H9 (cell line): Measurements from ENCODE around the gene GABRB1. TPM values are rescaled to one million over a fixed set of nuclear protein-coding genes. Genes with fewer than 3 reads are reported as not detected.

Source experiments
- DNase-seq: peaks from one replicate; pipeline ENCODE4 v3.0.0-alpha.2; 2017
- H2AFZ ChIP-seq: one replicate; pipeline ENCODE4 v1.6.1; 2013; ENCODE audit warnings: mild to moderate bottlenecking, low read length, control low read depth, moderate library complexity
- H2AK5ac ChIP-seq: 2 replicates; pipeline ENCODE4 v1.6.1; 2013; ENCODE audit warnings: low read length, control low read depth, mixed read lengths; ENCODE audit not compliant: insufficient read length
- H2BK120ac ChIP-seq: one replicate; pipeline ENCODE4 v1.6.1; 2013; ENCODE audit warnings: low read depth, mild to moderate bottlenecking, low read length, control low read depth, inconsistent platforms; ENCODE audit not compliant: poor library complexity, severe bottlenecking
- H2BK12ac ChIP-seq: 2 replicates; pipeline ENCODE4 v1.6.1; 2013; ENCODE audit warnings: low read length, control low read depth, mixed read lengths, low read depth; ENCODE audit not compliant: insufficient read length
- H2BK15ac ChIP-seq: 2 replicates; pipeline ENCODE4 v1.6.1; 2013; ENCODE audit warnings: low read depth, low read length, control low read depth
- H2BK20ac ChIP-seq: one replicate; pipeline ENCODE4 v1.6.1; 2013; ENCODE audit warnings: low read depth, mild to moderate bottlenecking, low read length, control low read depth, inconsistent platforms; ENCODE audit not compliant: poor library complexity, severe bottlenecking
- H2BK5ac ChIP-seq: 2 replicates; pipeline ENCODE4 v1.6.1; 2013; ENCODE audit warnings: low read length, control low read depth, mixed read lengths; ENCODE audit not compliant: insufficient read length
- H3K14ac ChIP-seq: 2 replicates; pipeline ENCODE4 v1.6.1; 2013; ENCODE audit warnings: low read length, control low read depth; ENCODE audit not compliant: insufficient read depth
- H3K18ac ChIP-seq: 2 replicates; pipeline ENCODE4 v1.6.1; 2013; ENCODE audit warnings: low read depth, mild to moderate bottlenecking, mixed read lengths, low read length, control low read depth; ENCODE audit not compliant: insufficient read length
- H3K23ac ChIP-seq: 2 replicates; pipeline ENCODE4 v1.6.1; 2013; ENCODE audit warnings: low read length, control low read depth, mixed read lengths, low read depth; ENCODE audit not compliant: insufficient read length
- H3K23me2 ChIP-seq: 2 replicates; pipeline ENCODE4 v1.6.1; 2013; ENCODE audit warnings: low read depth, mild to moderate bottlenecking, mixed read lengths, low read length, control low read depth; ENCODE audit not compliant: insufficient read length, poor library complexity, severe bottlenecking
- H3K27ac ChIP-seq: 2 replicates; pipeline ENCODE4 v1.5.1; 2013; ENCODE audit warnings: low read length, control low read depth, mixed read lengths, low read depth; ENCODE audit not compliant: insufficient read length
- H3K27me3 ChIP-seq: 2 replicates; pipeline ENCODE4 v1.6.1; 2013; ENCODE audit warnings: low read length, control low read depth, inconsistent platforms; ENCODE audit not compliant: insufficient read depth
- H3K4ac ChIP-seq: 2 replicates; pipeline ENCODE4 v1.6.1; 2013; ENCODE audit warnings: low read depth, mild to moderate bottlenecking, control low read depth, inconsistent platforms, low read length, moderate library complexity
- H3K4me1 ChIP-seq: 2 replicates; pipeline ENCODE4 v1.6.1; 2013; ENCODE audit warnings: low read length, control low read depth, inconsistent platforms; ENCODE audit not compliant: insufficient read depth
- H3K4me2 ChIP-seq: 2 replicates; pipeline ENCODE4 v1.6.1; 2013; ENCODE audit warnings: low read length, control low read depth, mixed read lengths; ENCODE audit not compliant: insufficient read length, insufficient read depth
- H3K56ac ChIP-seq: 2 replicates; pipeline ENCODE4 v1.6.1; 2013; ENCODE audit warnings: low read depth, mild to moderate bottlenecking, mixed read lengths, low read length, control low read depth; ENCODE audit not compliant: insufficient read length
- H3K79me1 ChIP-seq: 2 replicates; pipeline ENCODE4 v1.6.1; 2013; ENCODE audit warnings: low read depth, mild to moderate bottlenecking, moderate library complexity, low read length, control low read depth, inconsistent platforms; ENCODE audit not compliant: insufficient read depth, poor library complexity, severe bottlenecking
- H3K79me2 ChIP-seq: 2 replicates; pipeline ENCODE4 v1.6.1; 2013; ENCODE audit warnings: low read length, control low read depth, inconsistent platforms; ENCODE audit not compliant: insufficient read depth
- H3K9ac ChIP-seq: 2 replicates; pipeline ENCODE4 v1.6.1; 2013; ENCODE audit warnings: low read length, control low read depth, mixed read lengths; ENCODE audit not compliant: insufficient read length; ENCODE audit errors: extremely low read depth
- H3K9me3 ChIP-seq: one replicate; pipeline ENCODE4 v1.6.1; 2013; ENCODE audit warnings: low read depth, low read length, inconsistent platforms; ENCODE audit not compliant: control insufficient read depth
- H3T11ph ChIP-seq: one replicate; pipeline ENCODE4 v1.6.1; 2013; ENCODE audit warnings: mild to moderate bottlenecking, low read length, control low read depth, inconsistent platforms
- H4K20me1 ChIP-seq: one replicate; pipeline ENCODE4 v1.6.1; 2013; ENCODE audit not compliant: control insufficient read depth, insufficient read length, insufficient read depth
- H4K5ac ChIP-seq: 2 replicates; pipeline ENCODE4 v1.6.1; 2013; ENCODE audit warnings: low read depth, mild to moderate bottlenecking, mixed read lengths, low read length, control low read depth; ENCODE audit not compliant: insufficient read length
- H4K8ac ChIP-seq: replicated peaks from 2 replicates; pipeline ENCODE4 v1.6.1; 2013; ENCODE audit warnings: low read length, control low read depth, mixed read lengths, low read depth; ENCODE audit not compliant: insufficient read length
- H4K91ac ChIP-seq: 2 replicates; pipeline ENCODE4 v1.6.1; 2013; ENCODE audit warnings: low read depth, mild to moderate bottlenecking, moderate library complexity, mixed read lengths, low read length, control low read depth; ENCODE audit not compliant: insufficient read length
- H3K27ac Mint-ChIP-seq, 3 experiments: 2 replicates in 2 of 3; 3 replicates in 1 of 3; pipeline ENCODE4 v1.8.0; 2020 to 2021; ENCODE audit warnings: mixed read lengths in 3 of 3, mild to moderate bottlenecking in 1 of 3, moderate library complexity in 1 of 3
- H3K27me3 Mint-ChIP-seq: 2 replicates; pipeline ENCODE4 v1.8.0; 2021; ENCODE audit warnings: low read depth, mild to moderate bottlenecking, moderate library complexity, mixed read lengths
- H3K36me3 Mint-ChIP-seq, 3 experiments: 2 replicates in 2 of 3; 3 replicates in 1 of 3; pipeline ENCODE4 v1.8.0; 2020 to 2021; ENCODE audit warnings: low read depth in 3 of 3, mixed read lengths in 3 of 3; ENCODE audit not compliant: insufficient read depth in 1 of 3
- H3K4me1 Mint-ChIP-seq, 2 experiments: 2 replicates each; pipeline ENCODE4 v1.8.0; 2020; ENCODE audit warnings: mixed read lengths in 2 of 2
- H3K4me3 Mint-ChIP-seq, 2 experiments: 2 replicates in 1 of 2; 3 replicates in 1 of 2; pipeline ENCODE4 v1.8.0; 2020 to 2021; ENCODE audit warnings: mild to moderate bottlenecking in 2 of 2, mixed read lengths in 2 of 2, moderate library complexity in 1 of 2
- H3K9me3 Mint-ChIP-seq, 2 experiments: 2 replicates in 1 of 2; 3 replicates in 1 of 2; pipeline ENCODE4 v1.8.0; 2020; ENCODE audit warnings: mild to moderate bottlenecking in 2 of 2, mixed read lengths in 2 of 2, moderate library complexity in 1 of 2
- WGBS: extraction: QIAGEN DNeasy Blood & Tissue Kit; methylation state at CpG from one replicate; pipeline ENCODE4 v1.1.7; 2013; ENCODE audit warnings: missing lambda C conversion rate, low lambda C conversion rate, mixed read lengths; ENCODE audit not compliant: insufficient read length; ENCODE audit errors: extremely low coverage; 5-methylcytosine and 5-hydroxymethylcytosine counted together
- total RNA-seq: library from RNA; stranded (reverse); gene quantifications from 2 replicates; pipeline ENCODE4 v1.2.1, GENCODE V29; 2021
- TF ChIP-seq, protein P1 (sequence below): fragments of 200-600 bp; sonication (generic); conservative IDR thresholded peaks from 3 replicates; pipeline ENCODE4 v1.8.0; 2021; ENCODE audit warnings: antibody characterized with exemption, mild to moderate bottlenecking

GABRB1 gene
- total RNA-seq, 1 experiment from 2014 or later: 0.39 TPM

- Histone ChIP-seq H3K56ac (no peak overlapping the region), H3K79me2 (no peaks in the 10 kb centered on the region), H2AFZ (no peak overlapping the region), H3T11ph (no peak overlapping the region), H4K5ac (no peak overlapping the region), H3K27ac (no peak overlapping the region), H3K4ac (no peak overlapping the region), H4K20me1 (no peaks in the 10 kb centered on the region), H2BK20ac (no peak overlapping the region), H3K4me2 (no peak overlapping the region), H2AK5ac (no peak overlapping the region), H4K91ac (no peak overlapping the region), H2BK120ac (no peak overlapping the region), H3K23me2 (no peaks in the 10 kb centered on the region), H4K8ac (no peak overlapping the region), H2BK12ac (no peak overlapping the region), H3K9ac (no peak overlapping the region), H3K4me1 (0 out of 2 replicates have a peak, but pooled peaks cover 3% of the 10 kb centered on the region), H3K9me3 (no peaks in the 10 kb centered on the region), H3K79me1 (no peaks in the 10 kb centered on the region), H3K27me3 (no peaks in the 10 kb centered on the region), H2BK15ac (no peak overlapping the region), H2BK5ac (no peak overlapping the region), H3K14ac (no peak overlapping the region), H3K23ac (no peak overlapping the region), H3K18ac (no peak overlapping the region)
- Mint-ChIP-seq H3K36me3 (no peaks in the 10 kb centered on the region), H3K27ac (no peak overlapping the region), H3K9me3 (no peaks in the 10 kb centered on the region), H3K4me3 (no peak overlapping the region), H3K4me1 (peaks cover 2 to 4% of the 10 kb centered on the region in 2 experiments; a peak in 3 of 4 replicates), H3K27me3 (no peaks in the 10 kb centered on the region)
- no CpG with 5 or more reads among the region's 2 CpGs for WGBS
- TF ChIP-seq, protein P1, sequence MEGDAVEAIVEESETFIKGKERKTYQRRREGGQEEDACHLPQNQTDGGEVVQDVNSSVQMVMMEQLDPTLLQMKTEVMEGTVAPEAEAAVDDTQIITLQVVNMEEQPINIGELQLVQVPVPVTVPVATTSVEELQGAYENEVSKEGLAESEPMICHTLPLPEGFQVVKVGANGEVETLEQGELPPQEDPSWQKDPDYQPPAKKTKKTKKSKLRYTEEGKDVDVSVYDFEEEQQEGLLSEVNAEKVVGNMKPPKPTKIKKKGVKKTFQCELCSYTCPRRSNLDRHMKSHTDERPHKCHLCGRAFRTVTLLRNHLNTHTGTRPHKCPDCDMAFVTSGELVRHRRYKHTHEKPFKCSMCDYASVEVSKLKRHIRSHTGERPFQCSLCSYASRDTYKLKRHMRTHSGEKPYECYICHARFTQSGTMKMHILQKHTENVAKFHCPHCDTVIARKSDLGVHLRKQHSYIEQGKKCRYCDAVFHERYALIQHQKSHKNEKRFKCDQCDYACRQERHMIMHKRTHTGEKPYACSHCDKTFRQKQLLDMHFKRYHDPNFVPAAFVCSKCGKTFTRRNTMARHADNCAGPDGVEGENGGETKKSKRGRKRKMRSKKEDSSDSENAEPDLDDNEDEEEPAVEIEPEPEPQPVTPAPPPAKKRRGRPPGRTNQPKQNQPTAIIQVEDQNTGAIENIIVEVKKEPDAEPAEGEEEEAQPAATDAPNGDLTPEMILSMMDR: no peak
- DNase-seq: no peak
Observed at GRCh38 chr4:47187608-47188007, 156.2 kb downstream of the GABRB1 start.
